Panc1 (cell line): ENCODE results near the gene BCL2.

Source experiments
- POLR2AphosphoS5 ChIP-seq: IDR thresholded peaks from 2 replicates; pipeline ENCODE4 v1.6.1; 2012; ENCODE audit warnings: mild to moderate bottlenecking, low read depth, low read length, moderate library complexity
- REST ChIP-seq, 2 experiments: IDR thresholded peaks; 2 replicates each; pipeline ENCODE4 v1.6.1; 2011 to 2012; ENCODE audit warnings: low read depth in 2 of 2, control low read depth in 1 of 2, low read length in 1 of 2, mild to moderate bottlenecking in 1 of 2, moderate library complexity in 1 of 2; ENCODE audit not compliant: insufficient read depth in 1 of 2
- SIN3A ChIP-seq: IDR thresholded peaks from 2 replicates; pipeline ENCODE4 v1.6.1; 2012; ENCODE audit warnings: low read depth, mild to moderate bottlenecking, low read length, moderate library complexity, borderline replicate concordance; ENCODE audit not compliant: insufficient read depth
- TCF7L2 ChIP-seq: IDR thresholded peaks from 2 replicates; pipeline ENCODE4 v1.6.1; 2011; ENCODE audit warnings: mild to moderate bottlenecking, low read depth, low read length, inconsistent platforms
- TF ChIP-seq, protein P1 (sequence below): fragments of 450-650 bp; IDR thresholded peaks from 2 replicates; pipeline ENCODE4 v1.5.1; 2017; ENCODE audit warnings: mild to moderate bottlenecking

GRCh38 chr18:63317556-63317946, 2.0 kb downstream of the BCL2 start:
- TF ChIP-seq, protein P1, sequence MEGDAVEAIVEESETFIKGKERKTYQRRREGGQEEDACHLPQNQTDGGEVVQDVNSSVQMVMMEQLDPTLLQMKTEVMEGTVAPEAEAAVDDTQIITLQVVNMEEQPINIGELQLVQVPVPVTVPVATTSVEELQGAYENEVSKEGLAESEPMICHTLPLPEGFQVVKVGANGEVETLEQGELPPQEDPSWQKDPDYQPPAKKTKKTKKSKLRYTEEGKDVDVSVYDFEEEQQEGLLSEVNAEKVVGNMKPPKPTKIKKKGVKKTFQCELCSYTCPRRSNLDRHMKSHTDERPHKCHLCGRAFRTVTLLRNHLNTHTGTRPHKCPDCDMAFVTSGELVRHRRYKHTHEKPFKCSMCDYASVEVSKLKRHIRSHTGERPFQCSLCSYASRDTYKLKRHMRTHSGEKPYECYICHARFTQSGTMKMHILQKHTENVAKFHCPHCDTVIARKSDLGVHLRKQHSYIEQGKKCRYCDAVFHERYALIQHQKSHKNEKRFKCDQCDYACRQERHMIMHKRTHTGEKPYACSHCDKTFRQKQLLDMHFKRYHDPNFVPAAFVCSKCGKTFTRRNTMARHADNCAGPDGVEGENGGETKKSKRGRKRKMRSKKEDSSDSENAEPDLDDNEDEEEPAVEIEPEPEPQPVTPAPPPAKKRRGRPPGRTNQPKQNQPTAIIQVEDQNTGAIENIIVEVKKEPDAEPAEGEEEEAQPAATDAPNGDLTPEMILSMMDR = no peak
- no peak for TF ChIP-seq REST (IDR thresholded peaks at IDR 0.05; ENCODE audit: insufficient read depth in 1 of 2, low read depth in 2 of 2, low read length in 1 of 2)
- no peak for TF ChIP-seq SIN3A
- no peak for TF ChIP-seq POLR2AphosphoS5
- TF ChIP-seq TCF7L2 = no peak
